Thyroid gland (tissue), 4 donors: ENCODE measurements around the gene GPC5. TPM values are rescaled to one million over a fixed set of nuclear protein-coding genes. Genes with fewer than 3 reads are reported as not detected.

Experiments used
- DNase-seq, 2 donors: peaks; one replicate each; pipeline ENCODE4 v3.0.0-alpha.2; 2019
- H3K27ac ChIP-seq, 3 donors: fragments of 200-600 bp; sonication (generic); 1 replicate in 2 of 3; 2 replicates in 1 of 3; pipeline ENCODE4 v1.5.1; 2016 to 2019; ENCODE audit warnings: mild to moderate bottlenecking in 1 of 3, moderate library complexity in 1 of 3
- H3K27me3 ChIP-seq: fragments of 200-600 bp; sonication (generic); one replicate; pipeline ENCODE4 v1.5.1; 2019
- H3K36me3 ChIP-seq, 2 donors: fragments of 200-600 bp; sonication (generic); one replicate each; pipeline ENCODE4 v1.5.1; 2016 to 2019
- H3K4me1 ChIP-seq, 2 donors: fragments of 200-600 bp; sonication (generic); one replicate each; pipeline ENCODE4 v1.5.1; 2017 to 2019
- H3K4me3 ChIP-seq, 3 donors: fragments of 200-600 bp; sonication (generic); replicated peaks in 1 of 3; 1 replicate in 2 of 3; 2 replicates in 1 of 3; pipeline ENCODE4 v1.5.1; 2016; ENCODE audit warnings: mild to moderate bottlenecking in 1 of 3
- H3K9me3 ChIP-seq: fragments of 200-600 bp; sonication (generic); one replicate; pipeline ENCODE4 v1.5.1; 2017
- POLR2A ChIP-seq, 2 donors: fragments of 450-650 bp; IDR thresholded peaks; one replicate each; pipeline ENCODE4 v1.6.1; 2017; ENCODE audit warnings: antibody characterized with exemption in 2 of 2, mild to moderate bottlenecking in 2 of 2, moderate library complexity in 1 of 2
- WGBS, 2 donors: methylation state at CpG; one replicate each; pipeline ENCODE4 v1.1.5; 2017; 5-methylcytosine and 5-hydroxymethylcytosine counted together
- intact Hi-C: fragments of 100-400 bp; cut with DNase I; formaldehyde crosslinking; loops from one replicate; pipeline ENCODE4 v1.15.1; 2023
- total RNA-seq, 4 donors: library from RNA; depleted of rRNA; stranded (reverse); fragments of >200 nt; gene quantifications; one replicate each; pipeline ENCODE4 v1.2.3, GENCODE V29; 2016
- TF ChIP-seq, protein P1 (sequence below), 6 experiments: fragments of 200-600 bp in 3 of 6; fragments of 450-650 bp in 3 of 6; sonication (generic) in 3 of 6; IDR thresholded peaks; one replicate each; pipeline ENCODE4 v1.5.1; 2016 to 2019; ENCODE audit warnings: antibody characterized with exemption in 6 of 6, mild to moderate bottlenecking in 2 of 6, inconsistent platforms in 1 of 6, moderate library complexity in 1 of 6

Gene GPC5
- total RNA-seq, 4 donors from 2014 or later: 0.67 to 2.3 (median 1.3) TPM

DNA sequence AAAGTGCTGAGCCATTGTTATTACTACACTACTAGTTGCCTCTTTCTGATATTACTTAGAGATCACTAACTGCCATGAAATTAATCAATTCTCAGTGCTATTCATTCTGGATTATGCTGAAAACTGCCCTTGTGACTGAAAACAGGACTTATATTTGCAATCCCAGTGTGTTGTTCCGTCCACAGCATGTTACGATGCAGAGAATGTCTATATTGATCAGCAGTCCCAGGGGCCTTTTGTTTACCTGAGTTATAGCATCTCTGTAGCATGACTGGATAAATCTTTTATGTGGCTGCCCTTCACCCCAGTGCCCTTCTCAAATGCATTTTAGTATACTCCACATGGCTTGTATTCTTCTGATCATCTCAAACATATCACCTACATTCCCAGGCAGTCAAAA, 251.0 kb downstream of the GPC5 start:
- intact Hi-C loops: no loop called here
- TF ChIP-seq, protein P1, sequence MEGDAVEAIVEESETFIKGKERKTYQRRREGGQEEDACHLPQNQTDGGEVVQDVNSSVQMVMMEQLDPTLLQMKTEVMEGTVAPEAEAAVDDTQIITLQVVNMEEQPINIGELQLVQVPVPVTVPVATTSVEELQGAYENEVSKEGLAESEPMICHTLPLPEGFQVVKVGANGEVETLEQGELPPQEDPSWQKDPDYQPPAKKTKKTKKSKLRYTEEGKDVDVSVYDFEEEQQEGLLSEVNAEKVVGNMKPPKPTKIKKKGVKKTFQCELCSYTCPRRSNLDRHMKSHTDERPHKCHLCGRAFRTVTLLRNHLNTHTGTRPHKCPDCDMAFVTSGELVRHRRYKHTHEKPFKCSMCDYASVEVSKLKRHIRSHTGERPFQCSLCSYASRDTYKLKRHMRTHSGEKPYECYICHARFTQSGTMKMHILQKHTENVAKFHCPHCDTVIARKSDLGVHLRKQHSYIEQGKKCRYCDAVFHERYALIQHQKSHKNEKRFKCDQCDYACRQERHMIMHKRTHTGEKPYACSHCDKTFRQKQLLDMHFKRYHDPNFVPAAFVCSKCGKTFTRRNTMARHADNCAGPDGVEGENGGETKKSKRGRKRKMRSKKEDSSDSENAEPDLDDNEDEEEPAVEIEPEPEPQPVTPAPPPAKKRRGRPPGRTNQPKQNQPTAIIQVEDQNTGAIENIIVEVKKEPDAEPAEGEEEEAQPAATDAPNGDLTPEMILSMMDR (IDR thresholded peaks at IDR 0.05): no peak
- TF ChIP-seq POLR2A (IDR thresholded peaks at IDR 0.05): no peak
- 99 to 100% methylated on average over 2 of the region's 2 CpGs for WGBS, 2 donors
- H3K4me3 ChIP-seq: no peak overlapping the region
- no peaks in the 10 kb centered on the region for H3K36me3 ChIP-seq
- no peak for DNase-seq
- H3K4me1 ChIP-seq: no peaks in the 10 kb centered on the region
- H3K27ac ChIP-seq: no peak overlapping the region
- no peaks in the 10 kb centered on the region for H3K9me3 ChIP-seq
- no peaks in the 10 kb centered on the region for H3K27me3 ChIP-seq

DNA sequence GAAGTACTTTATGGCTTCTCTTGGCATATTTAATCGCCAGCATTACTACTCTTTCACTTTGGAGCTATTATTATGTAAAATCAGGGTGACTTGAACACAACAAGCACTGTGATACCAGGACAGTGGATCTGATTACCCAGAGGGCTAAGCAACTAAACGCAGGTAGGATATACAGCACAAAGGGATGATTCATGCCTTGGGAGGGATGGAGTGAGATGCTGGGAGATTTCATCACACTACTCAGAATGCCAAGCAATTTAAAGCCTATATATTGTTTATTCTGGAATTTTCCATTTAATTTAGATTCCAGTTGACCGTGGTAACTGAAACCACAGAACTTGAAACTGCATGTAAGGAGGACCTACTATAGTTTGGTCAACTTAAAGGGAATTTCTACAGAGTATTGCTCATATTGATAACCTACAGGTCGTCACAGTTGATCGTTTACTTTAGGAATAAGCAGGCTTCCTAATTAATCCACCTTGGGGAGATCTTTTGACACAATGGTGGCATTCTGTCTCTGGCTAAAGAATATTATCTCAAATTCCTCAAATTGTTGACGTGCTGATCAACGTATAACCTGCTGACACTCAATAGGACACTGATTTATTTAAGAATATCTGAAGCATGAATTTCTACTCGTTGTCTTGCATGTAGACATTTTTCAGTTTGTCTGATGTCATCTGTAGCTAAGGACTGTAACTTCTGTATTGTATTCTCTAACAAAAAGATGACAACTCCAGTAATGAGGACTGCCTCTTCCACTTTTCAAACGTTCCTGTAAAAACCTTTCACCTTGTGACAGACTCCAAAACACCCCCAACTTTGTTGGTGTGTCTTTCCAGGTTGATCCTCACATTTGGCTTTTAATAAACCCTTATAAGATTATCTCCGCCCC, 254.2 kb downstream of the GPC5 start:
- Histone ChIP-seq H3K27me3 (no peaks in the 10 kb centered on the region), H3K36me3 (no peaks in the 10 kb centered on the region), H3K4me3 (no peak overlapping the region), H3K27ac (no peak overlapping the region), H3K9me3 (no peaks in the 10 kb centered on the region), H3K4me1 (no peaks in the 10 kb centered on the region)
- TF ChIP-seq, protein P1 (IDR thresholded peaks at IDR 0.05): no peak
- TF ChIP-seq POLR2A (IDR thresholded peaks at IDR 0.05): no peak
- DNase-seq: no peak
- intact Hi-C loops: no loop called here
- WGBS, 2 donors: 80% methylated on average over 10 of the region's 10 CpGs

DNA sequence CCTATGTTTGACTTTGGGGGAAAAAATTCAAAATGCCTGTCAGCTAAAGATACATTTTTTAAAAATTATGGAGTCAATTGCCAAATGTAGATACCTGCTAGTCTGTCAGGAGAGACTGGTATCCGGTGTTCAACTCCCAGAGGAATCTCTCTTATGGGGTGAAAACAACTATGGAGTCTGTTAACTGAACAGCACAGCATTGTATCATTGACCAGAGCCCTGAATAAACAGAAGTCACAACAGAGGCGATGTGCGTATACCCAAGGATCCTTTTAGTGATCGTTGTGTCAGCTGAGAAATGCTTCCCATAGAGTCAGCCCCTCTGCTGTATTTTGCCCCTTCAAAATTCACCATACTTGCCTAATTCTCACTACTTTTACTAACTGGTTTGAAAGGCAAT, 257.3 kb downstream of the GPC5 start:
- Histone ChIP-seq H3K4me3 (no peak overlapping the region), H3K27me3 (no peaks in the 10 kb centered on the region), H3K9me3 (no peaks in the 10 kb centered on the region), H3K36me3 (no peaks in the 10 kb centered on the region), H3K27ac (no peak overlapping the region), H3K4me1 (no peaks in the 10 kb centered on the region)
- intact Hi-C loops: no loop called here
- no peak for DNase-seq
- TF ChIP-seq, protein P1 (IDR thresholded peaks at IDR 0.05): no peak
- 69 to 71% methylated on average over 4 of the region's 4 CpGs for WGBS, 2 donors

DNA sequence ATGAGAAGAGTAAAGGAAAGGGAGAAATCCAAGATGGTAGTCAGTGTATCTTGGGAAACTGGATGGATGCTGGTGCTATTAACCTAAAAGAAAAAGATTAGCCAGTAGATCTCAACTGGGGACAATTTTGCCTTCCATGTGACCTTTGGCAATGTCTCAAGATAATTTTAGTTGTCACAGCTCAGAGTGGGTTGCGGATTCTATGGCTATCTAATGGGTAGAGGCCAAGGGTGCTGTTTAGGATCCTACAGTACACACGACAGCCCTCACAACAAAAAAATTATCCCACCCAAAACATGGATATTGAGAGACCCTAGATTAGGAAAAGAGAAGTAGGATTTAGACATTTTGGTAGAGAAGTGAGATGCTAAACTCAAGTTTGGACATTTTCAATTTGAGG, 258.9 kb downstream of the GPC5 start:
- Histone ChIP-seq H3K9me3 (no peaks in the 10 kb centered on the region), H3K36me3 (no peaks in the 10 kb centered on the region), H3K27me3 (no peaks in the 10 kb centered on the region), H3K4me1 (no peaks in the 10 kb centered on the region), H3K27ac (no peak overlapping the region), H3K4me3 (no peak overlapping the region)
- DNase-seq: no peak
- 86 to 87% methylated on average over 2 of the region's 2 CpGs for WGBS, 2 donors
- intact Hi-C loops: no loop called here
- TF ChIP-seq, protein P1 (IDR thresholded peaks at IDR 0.05): no peak
- TF ChIP-seq POLR2A (IDR thresholded peaks at IDR 0.05): no peak

DNA sequence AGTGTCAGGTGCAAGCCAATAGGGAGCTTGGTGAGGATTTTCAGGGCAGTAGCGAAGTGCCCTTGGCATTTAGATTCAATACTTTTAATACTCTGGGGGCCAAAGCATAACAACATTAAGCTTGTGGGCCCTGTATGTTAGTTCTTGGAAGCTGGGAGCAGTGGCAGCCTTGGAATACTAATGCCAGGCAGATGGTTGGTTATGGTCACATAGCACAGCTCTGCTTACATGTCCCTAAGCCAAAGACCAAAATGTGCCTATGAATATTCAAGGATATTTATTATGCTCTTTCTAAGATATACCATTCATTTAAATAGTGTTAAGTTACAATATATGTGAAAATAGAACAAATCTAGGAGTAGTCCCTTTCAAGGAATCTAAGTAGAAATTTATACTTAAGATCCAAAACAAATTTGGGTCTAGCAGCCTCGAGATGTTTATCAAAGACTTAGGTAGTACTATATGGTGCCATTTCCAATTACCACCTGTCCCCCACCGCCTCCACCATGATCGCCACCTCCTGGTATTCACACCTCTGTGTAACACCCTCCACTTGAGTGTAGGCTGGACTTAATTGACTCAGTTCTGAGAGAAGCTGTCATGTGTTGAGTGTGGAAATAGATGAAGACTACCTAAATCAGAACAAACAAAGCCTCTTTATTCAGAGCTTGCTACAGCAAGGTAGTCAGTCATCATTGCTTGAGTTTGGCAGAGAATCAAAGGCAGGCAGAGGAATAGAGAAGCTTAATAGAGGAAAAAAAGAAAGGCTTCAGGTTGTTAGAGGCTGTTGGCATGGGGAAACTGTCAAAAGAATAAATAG, 261.0 kb downstream of the GPC5 start:
- 80 to 82% methylated on average over 4 of the region's 4 CpGs for WGBS, 2 donors
- no peak overlapping the region for H3K27ac ChIP-seq
- TF ChIP-seq POLR2A (IDR thresholded peaks at IDR 0.05): no peak
- TF ChIP-seq, protein P1 (IDR thresholded peaks at IDR 0.05): no peak
- H3K4me3 ChIP-seq: no peak overlapping the region
- no peaks in the 10 kb centered on the region for H3K4me1 ChIP-seq
- no peaks in the 10 kb centered on the region for H3K36me3 ChIP-seq
- intact Hi-C loops: no loop called here
- no peaks in the 10 kb centered on the region for H3K9me3 ChIP-seq
- no peaks in the 10 kb centered on the region for H3K27me3 ChIP-seq
- DNase-seq: no peak
